ENCODE data around the gene RFWD3.

Gene RFWD3

DNA sequence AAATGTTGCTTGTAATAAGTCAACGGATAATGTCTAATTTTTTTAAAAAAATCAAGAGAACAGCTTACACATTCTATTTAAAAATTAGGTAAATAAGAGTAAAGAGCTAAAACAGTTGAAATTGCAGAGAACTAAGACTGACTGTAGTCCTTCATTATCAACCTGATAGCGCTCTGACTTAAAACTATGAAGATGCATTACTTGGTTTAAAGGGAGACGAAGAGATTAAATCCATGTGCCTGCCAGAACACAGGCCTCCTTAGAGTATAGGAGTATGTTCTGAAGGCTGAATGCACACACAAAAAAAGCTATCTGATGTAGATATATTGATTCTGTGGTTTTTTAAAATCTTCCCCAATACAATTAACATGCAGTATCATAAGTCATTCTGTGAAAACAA is 88.2 kb downstream of the RFWD3 start:
- TF ChIP-seq, protein P1, sequence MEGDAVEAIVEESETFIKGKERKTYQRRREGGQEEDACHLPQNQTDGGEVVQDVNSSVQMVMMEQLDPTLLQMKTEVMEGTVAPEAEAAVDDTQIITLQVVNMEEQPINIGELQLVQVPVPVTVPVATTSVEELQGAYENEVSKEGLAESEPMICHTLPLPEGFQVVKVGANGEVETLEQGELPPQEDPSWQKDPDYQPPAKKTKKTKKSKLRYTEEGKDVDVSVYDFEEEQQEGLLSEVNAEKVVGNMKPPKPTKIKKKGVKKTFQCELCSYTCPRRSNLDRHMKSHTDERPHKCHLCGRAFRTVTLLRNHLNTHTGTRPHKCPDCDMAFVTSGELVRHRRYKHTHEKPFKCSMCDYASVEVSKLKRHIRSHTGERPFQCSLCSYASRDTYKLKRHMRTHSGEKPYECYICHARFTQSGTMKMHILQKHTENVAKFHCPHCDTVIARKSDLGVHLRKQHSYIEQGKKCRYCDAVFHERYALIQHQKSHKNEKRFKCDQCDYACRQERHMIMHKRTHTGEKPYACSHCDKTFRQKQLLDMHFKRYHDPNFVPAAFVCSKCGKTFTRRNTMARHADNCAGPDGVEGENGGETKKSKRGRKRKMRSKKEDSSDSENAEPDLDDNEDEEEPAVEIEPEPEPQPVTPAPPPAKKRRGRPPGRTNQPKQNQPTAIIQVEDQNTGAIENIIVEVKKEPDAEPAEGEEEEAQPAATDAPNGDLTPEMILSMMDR (IDR thresholded peaks at IDR 0.05; ENCODE audit: control insufficient read depth, extremely low read depth, insufficient read depth) = no peak
- DNase-seq (ENCODE audit: low read depth) = no peak
- no peak overlapping the region for H3K4me3 ChIP-seq (ENCODE audit: low read depth, low read length)

DNA sequence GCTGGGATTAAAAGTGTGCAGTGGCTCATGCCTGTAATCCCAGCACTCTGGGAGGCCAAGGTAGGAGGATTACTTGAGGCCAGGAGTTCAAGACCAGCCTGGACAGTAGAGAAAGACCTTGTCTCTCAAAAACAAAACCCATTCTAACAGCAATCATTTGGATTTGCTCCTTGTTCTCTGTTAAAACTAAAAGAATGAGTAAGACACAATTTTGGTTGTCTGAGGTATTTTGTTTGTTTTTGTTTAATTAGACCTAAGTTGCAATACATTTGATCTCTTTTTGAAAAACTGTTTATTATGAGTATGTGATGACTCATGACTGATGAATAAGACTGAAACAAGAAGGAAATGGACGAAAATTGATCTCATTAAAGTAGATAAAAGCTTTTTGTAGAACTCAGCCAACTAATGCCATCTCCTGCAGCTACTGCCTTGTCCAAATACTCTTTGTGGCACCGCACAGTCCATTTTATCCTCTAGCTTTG is 88.8 kb downstream of the RFWD3 start:
- H3K4me3 ChIP-seq (ENCODE audit: low read depth, low read length) = no peak overlapping the region
- TF ChIP-seq, protein P1 (IDR thresholded peaks at IDR 0.05; ENCODE audit: control insufficient read depth, extremely low read depth, insufficient read depth) = no peak
- DNase-seq (ENCODE audit: low read depth) = no peak

DNA sequence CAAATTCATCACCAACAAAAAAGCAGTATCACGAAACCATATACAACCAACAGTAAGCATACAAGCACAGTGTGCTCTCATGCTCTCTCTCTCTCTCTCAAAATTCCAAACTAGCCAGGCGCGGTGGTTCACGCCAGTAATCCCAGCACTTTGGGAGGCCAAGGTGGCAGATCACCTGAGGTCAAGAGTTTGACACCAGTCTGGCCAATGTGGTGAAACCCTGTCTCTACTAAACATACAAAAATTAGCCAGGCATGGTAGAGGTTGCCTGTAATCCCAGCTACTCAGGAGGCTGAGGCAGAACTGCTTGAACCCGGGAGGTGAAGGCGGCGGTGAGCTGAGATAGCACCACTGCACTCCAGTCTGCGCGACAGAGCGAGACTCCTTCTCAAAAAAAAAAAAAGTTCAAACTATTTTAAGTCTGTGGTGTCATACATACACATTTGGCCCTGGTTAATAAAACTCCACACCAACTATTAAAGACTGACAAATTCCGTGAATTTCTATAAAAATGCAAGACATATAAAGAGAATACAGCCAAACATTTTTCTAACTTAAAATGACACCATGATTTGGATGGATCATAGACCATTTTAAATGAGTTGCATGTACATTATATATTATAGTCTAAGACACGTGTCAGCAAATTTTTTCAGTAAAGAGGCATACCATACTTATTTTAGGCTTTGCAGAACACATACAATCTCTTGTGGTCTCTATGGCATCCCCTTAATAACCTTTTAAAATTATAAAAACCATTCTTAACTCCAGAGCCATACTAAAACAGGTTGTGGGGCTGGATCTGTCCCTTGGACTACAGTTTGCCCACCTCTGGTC is 90.7 kb downstream of the RFWD3 start:
- TF ChIP-seq, protein P1 (IDR thresholded peaks at IDR 0.05; ENCODE audit: control insufficient read depth, extremely low read depth, insufficient read depth) = no peak
- no peak overlapping the region for H3K4me3 ChIP-seq (ENCODE audit: low read depth, low read length)
- no peak for DNase-seq (ENCODE audit: low read depth)

DNA sequence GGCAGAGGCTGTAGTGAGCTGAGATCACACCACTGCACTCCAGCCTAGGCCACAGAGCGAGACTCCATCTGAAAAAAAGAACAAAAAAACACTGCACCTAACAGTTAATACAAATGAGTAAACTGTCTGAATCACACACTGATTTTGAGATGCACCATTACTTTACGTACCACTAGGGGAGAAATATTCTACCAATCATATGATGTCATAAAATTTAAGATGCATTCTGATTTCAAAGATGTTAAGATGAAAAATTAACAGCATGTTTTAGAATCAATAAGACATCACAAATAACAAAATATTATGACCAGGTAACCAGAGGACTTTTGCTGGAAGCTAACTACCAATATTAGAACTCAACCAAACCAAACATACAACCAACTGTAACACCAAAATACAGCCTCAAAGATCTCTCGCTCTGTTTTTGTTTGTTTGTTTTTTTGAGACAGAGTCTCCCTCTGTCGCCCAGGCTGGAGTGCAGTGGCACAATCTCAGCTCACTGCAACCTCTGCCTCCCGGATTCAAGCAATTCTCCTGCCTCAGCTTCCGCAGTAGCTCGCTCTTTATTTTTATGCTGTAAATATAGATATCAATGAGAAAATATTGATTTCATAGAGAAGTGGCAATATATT is 91.4 kb downstream of the RFWD3 start:
- H3K4me3 ChIP-seq (ENCODE audit: low read depth, low read length) = no peak overlapping the region
- TF ChIP-seq, protein P1 (IDR thresholded peaks at IDR 0.05; ENCODE audit: control insufficient read depth, extremely low read depth, insufficient read depth) = no peak
- DNase-seq (ENCODE audit: low read depth) = no peak

DNA sequence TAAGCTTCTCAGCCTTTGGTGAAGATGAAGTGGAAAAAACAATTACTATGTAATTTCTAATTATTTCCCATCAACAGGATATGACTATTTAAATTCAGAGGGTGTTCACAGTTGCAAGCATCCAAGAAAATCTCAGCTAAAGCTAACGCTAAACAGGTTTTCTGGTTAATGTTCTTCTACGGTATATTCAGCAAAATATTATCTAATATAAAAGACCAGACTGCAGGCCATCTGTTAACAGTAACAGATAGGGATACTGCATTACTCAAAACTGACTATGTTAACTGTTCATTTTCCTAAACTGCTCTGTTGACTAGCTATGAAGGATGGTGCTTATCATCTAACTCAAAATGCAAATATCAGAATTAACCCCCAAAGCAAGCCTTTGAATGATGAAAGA is 92.5 kb downstream of the RFWD3 start:
- TF ChIP-seq, protein P1 (IDR thresholded peaks at IDR 0.05; ENCODE audit: control insufficient read depth, extremely low read depth, insufficient read depth) = no peak
- no peak overlapping the region for H3K4me3 ChIP-seq (ENCODE audit: low read depth, low read length)
- no peak for DNase-seq (ENCODE audit: low read depth)

DNA sequence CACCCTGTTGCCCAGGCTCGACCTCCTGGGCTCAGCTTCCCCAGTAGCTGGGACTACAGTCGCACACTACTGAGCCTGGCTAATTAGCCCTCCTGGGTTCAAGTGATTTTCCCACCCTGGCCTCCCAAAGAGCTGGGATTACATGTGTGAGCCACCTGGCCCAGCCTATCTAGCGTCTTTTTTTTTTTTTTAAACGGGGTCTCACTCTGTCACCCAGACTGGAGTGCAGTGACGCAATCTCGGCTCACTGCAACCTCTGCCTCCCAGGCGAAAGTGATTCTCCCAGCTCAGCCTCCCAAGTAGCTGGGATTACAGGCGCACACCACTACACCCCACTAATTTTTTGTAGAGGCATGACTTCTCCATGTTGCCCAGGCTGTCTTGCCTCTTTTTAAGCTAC is 93.1 kb downstream of the RFWD3 start:
- DNase-seq (ENCODE audit: low read depth) = no peak
- TF ChIP-seq, protein P1 (IDR thresholded peaks at IDR 0.05; ENCODE audit: control insufficient read depth, extremely low read depth, insufficient read depth) = no peak
- no peak overlapping the region for H3K4me3 ChIP-seq (ENCODE audit: low read depth, low read length)

Data from LNCaP clone FGC (cell line).